HG03159 (cell line): ENCODE results near the gene EFCAB7.

ENCODE experiments used
- ATAC-seq: cut with Tn5 transposase; IDR thresholded peaks from one replicate; pipeline ENCODE4 v1.9.1; 2021; ENCODE audit warnings: mild to moderate bottlenecking, moderate library complexity; ENCODE audit not compliant: unreplicated experiment

The EFCAB7 gene

GRCh38 chr1:63601061-63601460, 77.7 kb downstream of the EFCAB7 start:
- no peak for ATAC-seq

- ATAC-seq = no peak
These were observed 78.1 kb downstream of the EFCAB7 start for GRCh38 chr1:63601463-63601862.

GRCh38 chr1:63601912-63602311, 78.6 kb downstream of the EFCAB7 start:
- ATAC-seq = no peak

- ATAC-seq = no peak
These were observed 79.3 kb downstream of the EFCAB7 start for GRCh38 chr1:63602629-63603028.

GRCh38 chr1:63603810-63604209, 80.5 kb downstream of the EFCAB7 start:
- ATAC-seq = no peak

DNA sequence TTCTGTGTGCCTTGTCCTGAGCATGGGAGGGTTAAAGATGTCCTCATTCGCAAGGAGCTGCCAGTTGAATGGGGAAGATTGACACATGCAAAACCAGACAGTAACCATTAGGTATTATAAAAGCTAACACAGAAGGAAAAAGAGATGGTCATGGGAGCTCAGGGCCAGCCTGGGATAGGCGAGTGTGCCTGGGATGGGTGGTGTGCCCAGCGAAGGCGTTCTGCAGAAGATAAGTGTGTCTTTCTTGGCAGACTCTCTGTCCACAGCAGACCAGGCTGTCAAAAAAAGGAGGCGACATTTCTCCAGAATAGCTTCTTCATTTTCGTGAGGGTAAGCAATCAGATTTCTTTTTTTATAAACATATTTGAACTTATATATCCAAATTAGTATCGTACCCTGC, 84.0 kb downstream of the EFCAB7 start:
- no peak for ATAC-seq

DNA sequence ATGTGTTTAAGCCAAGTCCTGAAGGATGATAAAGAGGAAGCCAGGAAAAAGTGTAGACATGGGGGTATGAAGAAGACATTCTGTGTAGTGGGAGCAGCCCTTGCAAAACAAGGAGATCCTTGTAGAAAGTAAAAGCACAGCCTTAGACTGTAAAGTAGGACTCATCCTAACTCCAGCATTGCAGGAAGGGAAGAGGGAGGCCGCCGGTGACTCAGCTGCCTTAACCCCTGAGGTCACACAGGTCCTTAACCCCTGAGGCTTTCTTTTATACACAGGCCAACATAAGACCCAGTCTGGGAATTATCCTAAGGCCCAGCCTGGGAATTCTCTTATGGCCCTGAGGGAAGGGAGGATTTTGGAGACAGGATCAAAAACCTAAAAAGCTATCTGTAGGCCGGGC, 87.9 kb downstream of the EFCAB7 start:
- no peak for ATAC-seq

DNA sequence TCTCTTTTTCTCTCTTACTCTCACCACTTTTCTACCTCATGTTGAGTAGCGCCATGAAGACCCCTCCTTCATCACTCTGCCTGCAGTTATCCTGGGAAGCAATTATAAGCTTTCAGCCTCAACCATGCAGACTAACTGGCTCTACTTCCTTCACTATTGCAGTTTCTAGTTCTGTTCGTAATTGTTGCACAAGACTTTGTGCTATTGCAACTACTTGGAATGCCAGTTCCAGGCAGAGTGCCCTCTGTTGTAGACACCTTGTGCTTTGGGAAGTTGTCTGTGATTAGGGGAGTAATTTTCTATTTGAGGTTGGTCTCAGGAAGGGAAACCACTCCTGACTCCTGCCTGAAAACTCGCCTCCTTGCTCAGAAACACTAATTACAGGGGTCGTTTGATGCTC, 89.2 kb downstream of the EFCAB7 start:
- no peak for ATAC-seq

DNA sequence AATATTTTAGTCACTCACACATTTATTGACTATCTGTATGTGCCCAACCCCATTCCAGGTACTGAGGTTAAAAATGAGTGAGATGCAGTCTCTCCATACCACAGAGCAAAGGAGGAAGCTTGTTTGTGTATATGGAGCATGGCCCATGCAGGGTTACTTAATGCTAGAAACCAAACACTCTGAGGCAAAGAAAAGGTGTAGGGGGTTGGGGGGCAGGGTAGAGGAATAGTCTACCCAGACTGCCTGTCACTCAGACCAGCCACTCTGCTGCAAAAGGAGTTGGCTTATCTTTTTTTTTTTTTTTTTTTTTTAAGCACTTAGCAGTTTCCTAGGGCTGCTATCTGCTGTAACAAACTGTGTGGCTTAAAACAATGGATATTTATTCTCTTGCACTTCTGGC, 89.6 kb downstream of the EFCAB7 start:
- no peak for ATAC-seq

GRCh38 chr1:63615768-63616420, 92.6 kb downstream of the EFCAB7 start:
- ATAC-seq = peak; percentile 71

DNA sequence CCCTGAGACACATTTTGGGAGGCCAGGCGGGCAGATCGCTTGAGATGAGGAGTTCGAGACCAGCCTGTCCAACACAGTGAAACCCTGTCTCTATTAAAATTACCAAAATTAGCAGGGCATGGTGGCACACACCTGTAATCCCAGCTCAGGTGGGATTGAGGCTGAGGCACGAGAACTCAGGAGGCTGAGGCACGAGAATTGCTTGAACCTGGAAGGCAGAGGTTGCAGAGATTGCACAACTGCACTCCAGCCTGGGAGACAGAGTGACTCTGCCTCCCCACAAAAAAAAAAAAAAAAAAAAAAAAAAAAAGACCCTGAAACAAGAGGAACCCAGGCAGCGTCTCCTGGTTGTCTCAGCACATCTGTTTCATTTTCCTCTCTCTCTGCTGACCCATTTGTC, 94.1 kb downstream of the EFCAB7 start:
- no peak for ATAC-seq

GRCh38 chr1:63618011-63618410, 94.7 kb downstream of the EFCAB7 start:
- no peak for ATAC-seq

GRCh38 chr1:63619558-63619957, 96.2 kb downstream of the EFCAB7 start:
- no peak for ATAC-seq

DNA sequence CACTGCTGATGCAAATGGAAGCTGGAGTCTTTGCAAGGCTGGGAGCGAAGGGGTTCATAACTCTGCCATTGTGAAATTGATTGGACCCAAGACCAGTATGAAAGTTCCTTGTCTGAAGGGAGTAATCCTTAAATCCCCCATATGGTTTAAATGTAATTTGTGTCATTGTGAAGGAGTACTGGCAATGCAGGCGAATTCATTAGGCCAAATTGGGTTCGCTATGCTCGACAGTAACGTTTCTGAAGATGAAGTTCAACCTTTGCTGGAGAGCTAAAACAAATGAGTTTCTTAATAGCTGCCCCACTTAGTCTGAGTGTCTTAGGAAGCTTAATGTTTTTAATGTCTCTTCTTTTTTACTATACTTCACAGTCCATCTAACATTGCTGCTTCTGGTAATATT, 97.3 kb downstream of the EFCAB7 start:
- ATAC-seq = no peak

DNA sequence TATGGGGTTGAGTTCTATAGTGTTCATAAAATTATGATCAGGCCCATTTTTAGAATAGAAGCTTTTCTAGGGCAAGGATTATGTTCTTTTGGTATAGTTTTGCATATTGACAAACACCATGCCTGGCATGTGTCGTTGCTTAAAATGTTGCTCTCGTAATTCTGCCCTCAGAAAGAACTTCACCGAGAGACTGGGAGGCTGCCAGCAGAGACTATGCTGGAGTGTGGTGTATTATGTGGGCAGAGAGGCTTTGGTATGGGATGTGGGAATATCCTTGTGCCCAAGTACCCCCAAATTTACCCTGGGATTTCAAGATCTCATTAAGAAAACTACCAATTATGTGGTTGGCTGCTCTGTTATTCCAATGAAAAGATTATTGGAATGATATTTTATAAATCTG, 97.8 kb downstream of the EFCAB7 start:
- ATAC-seq = no peak

DNA sequence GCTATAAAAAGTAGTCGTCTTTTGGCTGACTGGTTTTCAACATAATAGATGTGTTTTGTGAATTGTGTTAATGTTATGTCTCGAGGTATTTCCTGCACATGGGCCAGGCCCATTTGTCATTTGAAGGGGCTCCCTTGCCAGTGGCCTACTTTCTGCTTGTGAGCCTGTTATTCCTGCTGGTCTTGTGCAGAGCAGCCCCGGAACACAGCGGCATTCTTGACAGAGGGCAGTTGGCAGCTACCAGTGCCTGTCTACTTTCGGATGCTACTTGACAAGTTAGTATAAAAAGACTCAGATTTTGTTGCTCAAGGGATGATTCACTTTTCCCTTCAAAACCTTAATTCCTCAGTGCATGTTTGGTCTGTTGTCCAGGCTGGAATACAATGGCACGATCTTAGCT, 98.4 kb downstream of the EFCAB7 start:
- ATAC-seq = no peak
